ENCODE measurements around the gene MTG1. TPM values are rescaled to one million over a fixed set of nuclear protein-coding genes. Genes with fewer than 3 reads are reported as not detected.

MTG1 gene
- total RNA-seq, 1 experiment from 2014 or later = 83.3 TPM

DNA sequence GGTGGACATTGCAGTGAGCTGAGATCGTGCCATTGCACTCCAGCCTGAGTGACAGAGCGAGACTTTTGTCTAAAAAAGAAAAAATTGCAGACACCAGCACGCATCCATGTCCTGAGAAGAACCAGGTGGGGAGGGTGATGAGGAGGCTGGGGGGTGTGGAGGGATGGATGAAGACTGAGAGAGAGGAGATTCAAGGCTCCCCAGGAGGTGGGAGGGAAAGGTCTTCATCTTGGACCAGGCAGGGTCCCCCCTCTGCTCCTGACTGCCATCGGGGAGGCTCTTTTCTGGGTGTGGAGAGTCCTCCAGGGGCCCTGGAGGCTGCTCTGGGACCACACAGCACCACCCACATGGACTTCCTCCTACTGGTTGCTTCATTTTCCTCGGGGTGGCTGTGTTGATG is 61.2 kb downstream of the MTG1 start:
- no peak for DNase-seq (ENCODE audit: low spot score)
- BruUV-seq (replicated peaks) = no TSS peak

DNA sequence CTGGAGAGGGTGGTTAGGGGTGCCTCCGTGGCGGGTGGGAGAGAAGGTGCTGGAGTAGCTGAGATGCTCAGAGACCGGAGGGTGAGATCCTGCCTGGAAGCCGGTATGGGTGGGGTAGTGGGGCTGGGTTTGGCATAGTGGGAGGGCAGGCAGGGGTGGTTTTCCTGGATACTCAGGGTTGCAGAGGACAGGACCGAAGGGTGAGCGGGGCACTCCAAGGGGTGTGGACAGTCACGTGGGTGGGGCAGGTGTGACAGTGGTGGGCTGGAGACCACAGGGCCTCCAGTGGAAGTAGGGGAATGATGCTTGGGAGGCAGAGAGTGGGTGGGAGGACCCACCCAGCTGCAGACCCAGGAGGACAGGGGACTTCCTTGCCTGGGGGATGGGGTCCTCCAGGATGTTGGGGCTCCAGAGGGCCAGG is 61.7 kb downstream of the MTG1 start:
- Histone ChIP-seq H3K36me3 (ENCODE audit: insufficient read depth, low read length, poor library complexity, severe bottlenecking) (no peaks in the 10 kb centered on the region), H3K4me1 (ENCODE audit: insufficient read depth, low read length, poor library complexity, severe bottlenecking) (no peaks in the 10 kb centered on the region), H3K27me3 (replicated peaks; ENCODE audit: insufficient read depth, low read depth, low read length, poor library complexity) (no peaks in the 10 kb centered on the region), H3K27ac (ENCODE audit: low read depth, low read length, poor library complexity, severe bottlenecking) (no peak overlapping the region), H3K4me3 (ENCODE audit: low read depth, low read length, poor library complexity, severe bottlenecking) (no peak overlapping the region), H3K9me3 (ENCODE audit: low read depth, low read length, poor library complexity, severe bottlenecking) (no peaks in the 10 kb centered on the region)
- intact Hi-C loops (cut with micrococcal nuclease; ENCODE audit: unreplicated experiment) = no loop called here
- DNase-seq (ENCODE audit: low spot score) = no peak
- no peak for TF ChIP-seq EZH2 (IDR thresholded peaks at IDR 0.05; ENCODE audit: borderline replicate concordance, low read depth, low read length, poor library complexity, severe bottlenecking)
- TF ChIP-seq, protein P1, sequence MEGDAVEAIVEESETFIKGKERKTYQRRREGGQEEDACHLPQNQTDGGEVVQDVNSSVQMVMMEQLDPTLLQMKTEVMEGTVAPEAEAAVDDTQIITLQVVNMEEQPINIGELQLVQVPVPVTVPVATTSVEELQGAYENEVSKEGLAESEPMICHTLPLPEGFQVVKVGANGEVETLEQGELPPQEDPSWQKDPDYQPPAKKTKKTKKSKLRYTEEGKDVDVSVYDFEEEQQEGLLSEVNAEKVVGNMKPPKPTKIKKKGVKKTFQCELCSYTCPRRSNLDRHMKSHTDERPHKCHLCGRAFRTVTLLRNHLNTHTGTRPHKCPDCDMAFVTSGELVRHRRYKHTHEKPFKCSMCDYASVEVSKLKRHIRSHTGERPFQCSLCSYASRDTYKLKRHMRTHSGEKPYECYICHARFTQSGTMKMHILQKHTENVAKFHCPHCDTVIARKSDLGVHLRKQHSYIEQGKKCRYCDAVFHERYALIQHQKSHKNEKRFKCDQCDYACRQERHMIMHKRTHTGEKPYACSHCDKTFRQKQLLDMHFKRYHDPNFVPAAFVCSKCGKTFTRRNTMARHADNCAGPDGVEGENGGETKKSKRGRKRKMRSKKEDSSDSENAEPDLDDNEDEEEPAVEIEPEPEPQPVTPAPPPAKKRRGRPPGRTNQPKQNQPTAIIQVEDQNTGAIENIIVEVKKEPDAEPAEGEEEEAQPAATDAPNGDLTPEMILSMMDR (conservative IDR thresholded peaks at IDR 0.05; ENCODE audit: low read depth, low read length) = no peak
- CTCF ChIA-PET = no interaction called here
- BruUV-seq (replicated peaks) = no TSS peak
- POLR2A ChIA-PET (ENCODE audit: low non-redundant PET) = no interaction called here

More for the DNA sequence above, 61.2 kb downstream of the MTG1 start:
- H3K27me3 ChIP-seq (replicated peaks; ENCODE audit: insufficient read depth, low read depth, low read length, poor library complexity) = no peaks in the 10 kb centered on the region
- intact Hi-C loops (cut with micrococcal nuclease; ENCODE audit: unreplicated experiment) = no loop called here
- no peak overlapping the region for H3K4me3 ChIP-seq (ENCODE audit: low read depth, low read length, poor library complexity, severe bottlenecking)
- ChIA-PET POLR2A (ENCODE audit: low non-redundant PET) (no interaction called here), CTCF (no interaction called here)
- no peak overlapping the region for H3K27ac ChIP-seq (ENCODE audit: low read depth, low read length, poor library complexity, severe bottlenecking)
- H3K4me1 ChIP-seq (ENCODE audit: insufficient read depth, low read length, poor library complexity, severe bottlenecking) = no peaks in the 10 kb centered on the region
- H3K9me3 ChIP-seq (ENCODE audit: low read depth, low read length, poor library complexity, severe bottlenecking) = no peaks in the 10 kb centered on the region
- H3K36me3 ChIP-seq (ENCODE audit: insufficient read depth, low read length, poor library complexity, severe bottlenecking) = no peaks in the 10 kb centered on the region
- TF ChIP-seq, protein P1 (conservative IDR thresholded peaks at IDR 0.05; ENCODE audit: low read depth, low read length) = no peak
- TF ChIP-seq EZH2 (IDR thresholded peaks at IDR 0.05; ENCODE audit: borderline replicate concordance, low read depth, low read length, poor library complexity, severe bottlenecking) = no peak

DNA sequence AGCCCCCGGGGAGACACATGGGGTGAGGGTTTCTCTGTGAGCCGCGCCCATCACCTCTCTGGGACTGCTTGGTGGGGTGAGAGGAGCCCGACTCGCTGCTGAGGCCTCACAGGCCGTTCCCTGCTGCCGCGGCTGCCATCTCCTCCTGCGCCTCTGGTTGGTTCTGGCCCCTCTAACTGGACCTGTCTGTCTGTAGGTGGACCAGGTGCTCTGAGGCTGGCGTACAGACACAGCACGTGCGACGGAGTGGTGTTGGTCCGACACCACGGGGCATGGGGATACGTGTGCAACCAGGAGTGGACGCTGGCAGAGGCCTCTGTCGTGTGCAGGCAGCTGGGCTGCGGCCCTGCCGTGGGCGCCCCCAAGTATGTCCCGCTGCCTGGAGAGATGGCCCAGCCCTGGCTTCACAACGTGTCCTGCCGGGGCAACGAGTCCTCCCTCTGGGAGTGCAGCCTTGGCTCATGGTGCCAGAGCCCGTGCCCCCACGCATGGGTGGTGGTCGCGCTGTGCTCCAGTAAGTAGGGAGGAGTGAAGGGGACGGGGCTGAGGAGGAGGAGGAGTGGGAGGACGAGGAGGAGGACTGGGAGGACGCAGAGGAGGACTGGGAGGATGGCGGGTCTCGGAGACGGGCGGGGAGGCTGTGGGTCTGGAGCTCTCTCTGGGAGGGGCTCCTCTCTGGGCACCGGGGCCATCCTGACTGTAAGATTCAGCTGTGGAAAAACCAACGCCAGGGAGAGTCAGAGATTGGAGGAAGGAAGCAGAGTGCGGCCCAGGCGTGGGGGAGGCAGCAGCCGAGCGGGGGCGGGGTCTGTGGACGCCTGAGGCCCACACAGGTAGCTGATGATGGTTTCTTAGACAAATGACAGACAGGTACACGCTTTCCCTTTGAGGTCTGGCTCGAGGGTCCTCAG is 62.3 kb downstream of the MTG1 start:
- H3K27me3 ChIP-seq (replicated peaks; ENCODE audit: insufficient read depth, low read depth, low read length, poor library complexity) = no peaks in the 10 kb centered on the region
- no peak overlapping the region for H3K27ac ChIP-seq (ENCODE audit: low read depth, low read length, poor library complexity, severe bottlenecking)
- no peaks in the 10 kb centered on the region for H3K4me1 ChIP-seq (ENCODE audit: insufficient read depth, low read length, poor library complexity, severe bottlenecking)
- no peaks in the 10 kb centered on the region for H3K36me3 ChIP-seq (ENCODE audit: insufficient read depth, low read length, poor library complexity, severe bottlenecking)
- intact Hi-C loops (cut with micrococcal nuclease; ENCODE audit: unreplicated experiment) = no loop called here
- DNase-seq (ENCODE audit: low spot score) = no peak
- ChIA-PET CTCF (no interaction called here), POLR2A (ENCODE audit: low non-redundant PET) (no interaction called here)
- BruUV-seq (replicated peaks) = no TSS peak
- no peak for TF ChIP-seq EZH2 (IDR thresholded peaks at IDR 0.05; ENCODE audit: borderline replicate concordance, low read depth, low read length, poor library complexity, severe bottlenecking)
- no peaks in the 10 kb centered on the region for H3K9me3 ChIP-seq (ENCODE audit: low read depth, low read length, poor library complexity, severe bottlenecking)
- H3K4me3 ChIP-seq (ENCODE audit: low read depth, low read length, poor library complexity, severe bottlenecking) = no peak overlapping the region
